Thyroid gland (tissue), 4 donors: ENCODE data around the gene CTCF. TPM values are rescaled to one million over a fixed set of nuclear protein-coding genes. Genes with fewer than 3 reads are reported as not detected.

ENCODE experiments used
- DNase-seq, 2 donors: peaks; one replicate each; pipeline ENCODE4 v3.0.0-alpha.2; 2019
- H3K27ac ChIP-seq, 3 donors: fragments of 200-600 bp; sonication (generic); 1 replicate in 2 of 3; 2 replicates in 1 of 3; pipeline ENCODE4 v1.5.1; 2016 to 2019; ENCODE audit warnings: mild to moderate bottlenecking in 1 of 3, moderate library complexity in 1 of 3
- H3K27me3 ChIP-seq: fragments of 200-600 bp; sonication (generic); one replicate; pipeline ENCODE4 v1.5.1; 2019
- H3K36me3 ChIP-seq, 2 donors: fragments of 200-600 bp; sonication (generic); one replicate each; pipeline ENCODE4 v1.5.1; 2016 to 2019
- H3K4me1 ChIP-seq, 2 donors: fragments of 200-600 bp; sonication (generic); one replicate each; pipeline ENCODE4 v1.5.1; 2017 to 2019
- H3K4me3 ChIP-seq, 3 donors: fragments of 200-600 bp; sonication (generic); replicated peaks in 1 of 3; 1 replicate in 2 of 3; 2 replicates in 1 of 3; pipeline ENCODE4 v1.5.1; 2016; ENCODE audit warnings: mild to moderate bottlenecking in 1 of 3
- H3K9me3 ChIP-seq: fragments of 200-600 bp; sonication (generic); one replicate; pipeline ENCODE4 v1.5.1; 2017
- POLR2A ChIP-seq, 2 donors: fragments of 450-650 bp; IDR thresholded peaks; one replicate each; pipeline ENCODE4 v1.6.1; 2017; ENCODE audit warnings: antibody characterized with exemption in 2 of 2, mild to moderate bottlenecking in 2 of 2, moderate library complexity in 1 of 2
- WGBS, 2 donors: methylation state at CpG; one replicate each; pipeline ENCODE4 v1.1.5; 2017; 5-methylcytosine and 5-hydroxymethylcytosine counted together
- intact Hi-C: fragments of 100-400 bp; cut with DNase I; formaldehyde crosslinking; loops from one replicate; pipeline ENCODE4 v1.15.1; 2023
- total RNA-seq, 4 donors: library from RNA; depleted of rRNA; stranded (reverse); fragments of >200 nt; gene quantifications; one replicate each; pipeline ENCODE4 v1.2.3, GENCODE V29; 2016
- TF ChIP-seq, protein P1 (sequence below), 6 experiments: fragments of 200-600 bp in 3 of 6; fragments of 450-650 bp in 3 of 6; sonication (generic) in 3 of 6; IDR thresholded peaks; one replicate each; pipeline ENCODE4 v1.5.1; 2016 to 2019; ENCODE audit warnings: antibody characterized with exemption in 6 of 6, mild to moderate bottlenecking in 2 of 6, inconsistent platforms in 1 of 6, moderate library complexity in 1 of 6

The CTCF gene
- total RNA-seq, 4 donors from 2014 or later = 37.2 to 52.1 (median 47.2) TPM

DNA sequence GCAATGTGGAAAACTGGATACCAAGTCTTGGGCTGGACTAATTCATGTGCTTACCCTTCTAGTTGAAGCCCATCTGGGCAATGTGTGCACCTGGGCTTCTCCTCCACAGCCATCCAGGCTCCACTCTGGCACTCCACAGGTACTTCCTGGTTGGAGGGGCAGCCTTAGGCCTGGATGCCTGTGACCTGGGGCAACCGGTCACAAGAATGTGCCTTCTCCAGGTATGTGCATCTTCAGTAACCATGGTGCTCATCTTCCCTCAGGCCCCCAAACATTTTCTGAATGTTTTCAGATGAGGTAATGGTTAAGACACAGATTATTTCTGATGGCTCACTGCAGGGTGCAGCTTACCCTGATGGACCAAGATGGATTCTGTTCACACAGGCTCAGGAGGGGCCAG lies 115.4 kb downstream of the CTCF start:
- Histone ChIP-seq H3K36me3 (no peaks in the 10 kb centered on the region), H3K27ac (no peak overlapping the region), H3K27me3 (no peaks in the 10 kb centered on the region), H3K4me1 (peaks cover 34 to 51% of the 10 kb centered on the region in 2 donors), H3K9me3 (no peaks in the 10 kb centered on the region), H3K4me3 (no peak overlapping the region)
- DNase-seq = no peak
- 100% methylated on average over 1 of the region's 1 CpG for WGBS, 2 donors
- TF ChIP-seq, protein P1, sequence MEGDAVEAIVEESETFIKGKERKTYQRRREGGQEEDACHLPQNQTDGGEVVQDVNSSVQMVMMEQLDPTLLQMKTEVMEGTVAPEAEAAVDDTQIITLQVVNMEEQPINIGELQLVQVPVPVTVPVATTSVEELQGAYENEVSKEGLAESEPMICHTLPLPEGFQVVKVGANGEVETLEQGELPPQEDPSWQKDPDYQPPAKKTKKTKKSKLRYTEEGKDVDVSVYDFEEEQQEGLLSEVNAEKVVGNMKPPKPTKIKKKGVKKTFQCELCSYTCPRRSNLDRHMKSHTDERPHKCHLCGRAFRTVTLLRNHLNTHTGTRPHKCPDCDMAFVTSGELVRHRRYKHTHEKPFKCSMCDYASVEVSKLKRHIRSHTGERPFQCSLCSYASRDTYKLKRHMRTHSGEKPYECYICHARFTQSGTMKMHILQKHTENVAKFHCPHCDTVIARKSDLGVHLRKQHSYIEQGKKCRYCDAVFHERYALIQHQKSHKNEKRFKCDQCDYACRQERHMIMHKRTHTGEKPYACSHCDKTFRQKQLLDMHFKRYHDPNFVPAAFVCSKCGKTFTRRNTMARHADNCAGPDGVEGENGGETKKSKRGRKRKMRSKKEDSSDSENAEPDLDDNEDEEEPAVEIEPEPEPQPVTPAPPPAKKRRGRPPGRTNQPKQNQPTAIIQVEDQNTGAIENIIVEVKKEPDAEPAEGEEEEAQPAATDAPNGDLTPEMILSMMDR (IDR thresholded peaks at IDR 0.05) = no peak
- TF ChIP-seq POLR2A (IDR thresholded peaks at IDR 0.05) = no peak
- intact Hi-C loops = loop anchor here (5.0 kb wide), 1 partner anchor 125 kb away; no protein-coding TSS in a partner anchor

DNA sequence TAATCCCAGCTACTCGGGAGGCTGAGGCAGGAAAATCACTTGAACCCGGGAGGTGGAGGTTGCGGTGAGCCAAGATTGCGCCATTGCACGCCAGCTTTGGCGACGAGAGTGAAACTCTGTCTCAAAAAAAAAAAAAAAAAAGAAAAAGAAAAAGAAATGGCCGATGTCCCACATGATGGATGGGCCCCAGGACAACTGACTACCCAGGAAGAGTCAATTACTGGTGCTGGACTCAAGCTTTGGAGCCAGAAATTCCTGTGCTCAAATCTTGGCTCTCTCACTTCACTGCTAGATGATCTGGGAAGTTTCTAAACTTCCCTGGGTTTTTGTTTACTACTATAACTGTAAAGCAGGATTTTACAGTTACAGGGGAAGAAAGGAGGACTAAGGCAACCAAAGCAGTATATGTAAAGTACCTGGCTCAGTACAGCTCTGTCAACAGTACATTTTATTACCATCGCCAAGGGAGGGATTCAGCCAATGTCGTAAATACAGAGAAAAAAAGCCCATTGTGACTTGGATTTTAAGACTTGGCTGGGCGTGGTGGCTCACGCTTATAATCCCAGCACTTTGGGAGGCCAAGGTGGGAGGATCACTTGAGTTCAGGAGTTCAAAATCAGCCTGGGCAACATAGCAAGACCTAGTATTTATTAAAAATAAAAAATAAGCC lies 116.2 kb downstream of the CTCF start:
- H3K27me3 ChIP-seq = no peaks in the 10 kb centered on the region
- H3K4me1 ChIP-seq = peaks cover 26 to 43% of the 10 kb centered on the region in 2 donors
- no peak overlapping the region for H3K27ac ChIP-seq
- TF ChIP-seq, protein P1 (IDR thresholded peaks at IDR 0.05) = no peak
- TF ChIP-seq POLR2A (IDR thresholded peaks at IDR 0.05) = no peak
- DNase-seq = no peak
- no peaks in the 10 kb centered on the region for H3K9me3 ChIP-seq
- WGBS, 2 donors = 93 to 94% methylated on average over 12 of the region's 12 CpGs
- no peaks in the 10 kb centered on the region for H3K36me3 ChIP-seq
- H3K4me3 ChIP-seq = no peak overlapping the region
- intact Hi-C loops = loop anchor here (5.0 kb wide), 1 partner anchor 124 kb away; no protein-coding TSS in a partner anchor

DNA sequence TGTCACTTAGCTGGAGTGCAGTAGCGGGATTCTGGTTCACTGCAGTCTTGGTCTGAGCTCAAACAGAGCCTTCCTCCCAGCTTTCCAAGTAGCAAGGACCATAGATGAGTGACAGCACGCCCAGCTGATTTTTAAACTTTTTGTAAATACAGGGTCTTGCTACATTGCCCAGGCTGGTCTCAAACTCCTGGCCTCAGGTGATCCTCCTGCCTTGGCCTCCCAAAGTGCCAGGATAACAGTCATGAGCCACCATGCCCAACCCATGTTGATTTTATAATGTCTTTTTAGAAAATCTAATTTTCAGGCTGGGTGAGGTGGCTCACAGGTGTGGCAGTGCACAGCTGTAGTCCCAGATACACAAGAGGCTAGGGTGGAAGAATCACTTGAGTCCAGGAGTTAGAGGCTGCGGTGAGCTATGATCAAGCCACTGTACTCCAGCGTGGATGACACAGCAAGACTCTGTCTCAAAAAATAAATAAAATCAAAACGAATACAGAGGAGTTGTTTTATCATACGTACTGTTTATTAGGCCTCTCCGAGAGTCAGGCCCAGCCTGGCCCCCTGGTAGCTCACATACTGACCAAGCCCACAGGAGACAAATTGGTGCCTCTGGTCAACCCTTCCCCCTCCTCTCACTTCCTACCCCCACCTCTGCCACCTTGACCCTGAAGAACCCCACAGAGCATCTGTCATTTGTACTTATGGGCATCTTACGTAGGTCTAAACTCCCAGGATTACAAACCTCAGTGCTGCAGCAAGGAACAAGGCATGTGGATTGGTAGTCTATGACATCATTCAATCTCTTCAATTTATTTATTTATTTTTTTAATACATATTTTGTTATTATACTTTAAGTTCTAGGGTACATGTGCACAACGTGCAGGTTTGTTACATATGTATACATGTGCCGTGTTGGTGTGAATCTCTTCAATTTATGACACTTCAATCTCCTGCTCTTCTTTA lies 117.9 kb downstream of the CTCF start:
- no peak for TF ChIP-seq POLR2A (IDR thresholded peaks at IDR 0.05)
- TF ChIP-seq, protein P1 (IDR thresholded peaks at IDR 0.05) = no peak
- H3K27ac ChIP-seq = no peak overlapping the region
- H3K4me1 ChIP-seq = peaks cover 13 to 39% of the 10 kb centered on the region in 2 donors
- intact Hi-C loops = loop anchor here (5.0 kb wide), 1 partner anchor 122 kb away; no protein-coding TSS in a partner anchor
- no peak overlapping the region for H3K4me3 ChIP-seq
- no peak for DNase-seq
- WGBS, 2 donors = 91 to 97% methylated on average over 10 of the region's 10 CpGs
- no peaks in the 10 kb centered on the region for H3K27me3 ChIP-seq
- no peaks in the 10 kb centered on the region for H3K36me3 ChIP-seq
- no peaks in the 10 kb centered on the region for H3K9me3 ChIP-seq

DNA sequence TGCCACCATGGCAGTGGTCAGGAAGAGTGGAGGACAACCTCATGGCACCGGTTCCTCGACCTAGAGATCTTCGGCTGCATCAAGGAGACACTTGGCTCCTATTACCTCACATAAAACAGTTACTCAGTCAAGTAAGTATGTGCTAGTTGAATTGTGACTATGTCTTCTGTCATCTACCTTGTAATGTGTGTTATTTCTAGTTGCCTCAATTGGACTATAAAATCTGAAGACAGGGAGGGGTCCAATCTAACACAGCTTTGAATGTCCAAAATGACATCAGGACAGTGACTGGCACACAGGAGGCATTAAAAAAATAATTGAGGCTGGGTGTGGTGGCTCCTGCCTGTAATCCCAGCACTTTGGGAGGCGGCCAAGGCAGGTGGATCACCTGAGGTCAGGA lies 121.4 kb downstream of the CTCF start:
- no peak for TF ChIP-seq POLR2A (IDR thresholded peaks at IDR 0.05)
- TF ChIP-seq, protein P1 (IDR thresholded peaks at IDR 0.05) = no peak
- WGBS, 2 donors = 96 to 98% methylated on average over 4 of the region's 4 CpGs
- no peak overlapping the region for H3K27ac ChIP-seq
- no peaks in the 10 kb centered on the region for H3K9me3 ChIP-seq
- no peak overlapping the region for H3K4me3 ChIP-seq
- intact Hi-C loops = no loop called here
- peaks cover 15 to 28% of the 10 kb centered on the region in 2 donors for H3K4me1 ChIP-seq
- no peaks in the 10 kb centered on the region for H3K27me3 ChIP-seq
- no peak for DNase-seq
- H3K36me3 ChIP-seq = no peaks in the 10 kb centered on the region
